Testis (tissue), 3 donors: ENCODE data around the gene ACO2. TPM values are rescaled to one million over a fixed set of nuclear protein-coding genes. Genes with fewer than 3 reads are reported as not detected.
A peak's percentile ranks its signal among the peaks of the same experiment; 100 is the strongest.
"Not testable (repeated sequence)": the region's sequence is repeated elsewhere in the genome, so short reads cannot be mapped to it uniquely, and the experiment has no call there.

Source experiments
- DNase-seq: peaks from one replicate; pipeline ENCODE4 v3.0.0-alpha.2; 2019
- H3K27ac ChIP-seq, 2 donors: fragments of 200-600 bp; sonication (generic); one replicate each; pipeline ENCODE4 v1.5.1; 2019
- H3K27me3 ChIP-seq: fragments of 200-600 bp; sonication (generic); one replicate; pipeline ENCODE4 v1.5.1; 2019
- H3K36me3 ChIP-seq: fragments of 200-600 bp; sonication (generic); one replicate; pipeline ENCODE4 v1.5.1; 2017; ENCODE audit warnings: low read depth; ENCODE audit errors: missing control alignments
- H3K4me1 ChIP-seq: fragments of 200-600 bp; sonication (generic); one replicate; pipeline ENCODE4 v1.5.1; 2019
- H3K4me3 ChIP-seq, 2 donors: fragments of 200-600 bp; sonication (generic); one replicate each; pipeline ENCODE4 v1.5.1; 2017 to 2019
- H3K9me3 ChIP-seq: fragments of 200-600 bp; sonication (generic); one replicate; pipeline ENCODE4 v1.5.1; 2017
- CTCF ChIP-seq, 3 experiments: fragments of 450-650 bp in 2 of 3; fragments of 200-600 bp in 1 of 3; sonication (generic) in 1 of 3; IDR thresholded peaks; one replicate each; pipeline ENCODE4 v1.5.1; 2016 to 2019; ENCODE audit warnings: antibody characterized with exemption in 3 of 3, mild to moderate bottlenecking in 2 of 3, moderate library complexity in 1 of 3
- POLR2A ChIP-seq: fragments of 450-650 bp; IDR thresholded peaks from one replicate; pipeline ENCODE4 v1.6.1; 2017; ENCODE audit warnings: antibody characterized with exemption, mild to moderate bottlenecking, moderate library complexity
- WGBS, 2 donors: methylation state at CpG; one replicate each; pipeline ENCODE4 v1.1.5; 2018; 5-methylcytosine and 5-hydroxymethylcytosine counted together
- intact Hi-C: fragments of 100-400 bp; cut with DNase I; formaldehyde crosslinking; loops from one replicate; pipeline ENCODE4 v1.15.1; 2023; ENCODE audit warnings: low total_unique reads
- polyA plus RNA-seq: library from polyadenylated mRNA; stranded (reverse); fragments of 350-450 nt; fragmentation: Illumina TruSeq; extraction: RNeasy Lipid Tissue Mini Kit (QIAGEN cat#74804); gene quantifications from one replicate; pipeline ENCODE4 v1.2.3, GENCODE V29; 2014; ENCODE audit warnings: low read depth, low replicate concordance; ENCODE audit not compliant: insufficient read depth
- total RNA-seq, 2 donors: library from RNA; depleted of rRNA; stranded (reverse); fragments of >200 nt; gene quantifications; one replicate each; pipeline ENCODE4 v1.2.3, GENCODE V29; 2016

ACO2 gene
- total and polyA plus RNA-seq, 3 donors from 2014 or later = 113 to 178 (median 133) TPM

- no peaks in the 10 kb centered on the region for H3K9me3 ChIP-seq
- H3K27ac ChIP-seq = no peak overlapping the region
- H3K27me3 ChIP-seq = no peaks in the 10 kb centered on the region
- H3K36me3 ChIP-seq = no peaks in the 10 kb centered on the region
- no peak overlapping the region for H3K4me3 ChIP-seq
- 53 to 78% methylated on average over 4 to 7 of the region's 7 CpGs for WGBS, 2 donors
- peak; percentile 75 for DNase-seq
- intact Hi-C loops = no loop called here
- peaks cover 33% of the 10 kb centered on the region for H3K4me1 ChIP-seq
- TF ChIP-seq CTCF (IDR thresholded peaks at IDR 0.05) (no peak), POLR2A (no peak)
Observed at GRCh38 chr22:41555325-41555982, 86.5 kb downstream of the ACO2 start.

GRCh38 chr22:41556561-41556960, 87.6 kb downstream of the ACO2 start:
- no peaks in the 10 kb centered on the region for H3K9me3 ChIP-seq
- no peak for TF ChIP-seq CTCF (IDR thresholded peaks at IDR 0.05)
- no peak for TF ChIP-seq POLR2A
- H3K4me3 ChIP-seq = no peak overlapping the region
- no peaks in the 10 kb centered on the region for H3K27me3 ChIP-seq
- DNase-seq = no peak
- peaks cover 37% of the 10 kb centered on the region for H3K4me1 ChIP-seq
- intact Hi-C loops = no loop called here
- H3K27ac ChIP-seq = no peak overlapping the region
- WGBS, 2 donors = 81 to 92% methylated on average over 10 of the region's 10 CpGs
- H3K36me3 ChIP-seq = no peaks in the 10 kb centered on the region

GRCh38 chr22:41557401-41558240, 88.7 kb downstream of the ACO2 start:
- Histone ChIP-seq H3K9me3 (no peaks in the 10 kb centered on the region), H3K4me1 (peaks cover 40% of the 10 kb centered on the region), H3K36me3 (no peaks in the 10 kb centered on the region), H3K27me3 (no peaks in the 10 kb centered on the region), H3K27ac (peak overlapping the region in 1 of 2 donors; percentile 72), H3K4me3 (no peak overlapping the region)
- intact Hi-C loops = no loop called here
- WGBS, 2 donors = 47 to 57% methylated on average over 18 to 19 of the region's 19 CpGs
- TF ChIP-seq CTCF (IDR thresholded peaks at IDR 0.05) = no peak
- no peak for TF ChIP-seq POLR2A
- peak; percentile 90 for DNase-seq

GRCh38 chr22:41558241-41558630, 89.3 kb downstream of the ACO2 start:
- intact Hi-C loops, H3K9me3 ChIP-seq, H3K36me3 ChIP-seq, DNase-seq, H3K4me3 ChIP-seq, H3K27me3 ChIP-seq: not testable (repeated sequence)
- Histone ChIP-seq H3K4me1 (peaks cover 46% of the 10 kb centered on the region), H3K27ac (peak overlapping the region in 1 of 2 donors; percentile 72)
- WGBS, 2 donors = 84 to 91% methylated on average over 13 of the region's 13 CpGs

GRCh38 chr22:41560095-41560471, 91.2 kb downstream of the ACO2 start:
- Histone ChIP-seq H3K9me3 (no peaks in the 10 kb centered on the region), H3K27ac (peak overlapping the region in 1 of 2 donors; percentile 71), H3K4me1 (peaks cover 51% of the 10 kb centered on the region), H3K27me3 (no peaks in the 10 kb centered on the region), H3K4me3 (no peak overlapping the region), H3K36me3 (no peaks in the 10 kb centered on the region)
- peak; percentile 38 for DNase-seq
- intact Hi-C loops = no loop called here
- TF ChIP-seq POLR2A = no peak
- TF ChIP-seq CTCF (IDR thresholded peaks at IDR 0.05) = no peak
- WGBS, 2 donors = 41 to 52% methylated on average over 6 of the region's 6 CpGs
